OCI-LY1 (cell line): Measurements from ENCODE around the gene EMC10.
A peak's percentile ranks its signal among the peaks of the same experiment; 100 is the strongest.

ENCODE experiments used
- H2AFZ ChIP-seq: fragments of 200-600 bp; sonication (generic), shearing (Covaris generic); 2 replicates; pipeline ENCODE4 v1.6.0; 2014; ENCODE audit warnings: antibody characterized with exemption, mild to moderate bottlenecking, low read length
- H3F3A ChIP-seq: fragments of 200-600 bp; sonication (generic), shearing (Covaris generic); 2 replicates; pipeline ENCODE4 v1.6.0; 2014; ENCODE audit warnings: mild to moderate bottlenecking, antibody characterized with exemption, low read length, moderate library complexity; ENCODE audit not compliant: insufficient read depth
- H3K27ac ChIP-seq: fragments of 200-600 bp; sonication (generic); 2 replicates; pipeline ENCODE4 v1.5.1; 2014; ENCODE audit warnings: low read length, mixed run types, mild to moderate bottlenecking, low read depth; ENCODE audit not compliant: poor library complexity, severe bottlenecking
- H3K27me3 ChIP-seq: fragments of 200-600 bp; sonication (generic); 2 replicates; pipeline ENCODE4 v1.6.0; 2014; ENCODE audit warnings: antibody characterized with exemption, mild to moderate bottlenecking, low read length, moderate library complexity; ENCODE audit not compliant: insufficient read depth
- H3K36me3 ChIP-seq: fragments of 200-600 bp; sonication (generic); 2 replicates; pipeline ENCODE4 v1.6.1; 2014; ENCODE audit warnings: mild to moderate bottlenecking, antibody characterized with exemption, low read length, moderate library complexity, mixed read lengths; ENCODE audit not compliant: insufficient read depth
- H3K4me1 ChIP-seq: fragments of 200-600 bp; sonication (generic); 2 replicates; pipeline ENCODE4 v1.5.1; 2014; ENCODE audit warnings: mild to moderate bottlenecking, low read length, moderate library complexity; ENCODE audit not compliant: insufficient read depth, severe bottlenecking
- H3K4me2 ChIP-seq: fragments of 200-600 bp; sonication (generic), shearing (Covaris generic); 2 replicates; pipeline ENCODE4 v1.6.1; 2014; ENCODE audit warnings: low read length
- H3K4me3 ChIP-seq: fragments of 200-600 bp; sonication (generic); 2 replicates; pipeline ENCODE4 v1.5.1; 2014; ENCODE audit warnings: low read length, low read depth, mild to moderate bottlenecking, mixed read lengths; ENCODE audit not compliant: poor library complexity, severe bottlenecking
- H3K79me2 ChIP-seq: fragments of 200-600 bp; shearing (Covaris generic); 2 replicates; pipeline ENCODE4 v1.6.1; 2016; ENCODE audit warnings: mixed run types, low read length, mixed read lengths; ENCODE audit not compliant: insufficient read depth
- H3K9ac ChIP-seq: fragments of 200-600 bp; sonication (generic), shearing (Covaris generic); 2 replicates; pipeline ENCODE4 v1.6.1; 2014; ENCODE audit warnings: mild to moderate bottlenecking, low read length, mixed read lengths
- H3K9me2 ChIP-seq: fragments of 200-600 bp; sonication (generic), shearing (Covaris generic); 2 replicates; pipeline ENCODE4 v1.6.1; 2014; ENCODE audit warnings: low read depth, mild to moderate bottlenecking, low read length, mixed read lengths
- H3K9me3 ChIP-seq: fragments of 200-600 bp; shearing (Covaris generic); 2 replicates; pipeline ENCODE4 v1.6.1; 2014; ENCODE audit warnings: low read length, mixed read lengths
- H4K20me1 ChIP-seq: fragments of 200-600 bp; sonication (generic), shearing (Covaris generic); 2 replicates; pipeline ENCODE4 v1.6.0; 2016; ENCODE audit warnings: mild to moderate bottlenecking, low read length; ENCODE audit not compliant: insufficient read depth
- EZH2 ChIP-seq: fragments of 200-600 bp; sonication (generic), shearing (Covaris generic); IDR thresholded peaks from 2 replicates; pipeline ENCODE4 v1.8.0; 2017; ENCODE audit warnings: borderline replicate concordance, mixed run types, mild to moderate bottlenecking, antibody characterized with exemption, low read length, moderate library complexity, mixed read lengths
- TF ChIP-seq, protein P1 (sequence below): fragments of 200-600 bp; sonication (generic), shearing (Covaris generic); IDR thresholded peaks from 2 replicates; pipeline ENCODE4 v1.5.1; 2017; ENCODE audit warnings: mild to moderate bottlenecking, antibody characterized with exemption, low read length, moderate library complexity, mixed read lengths

EMC10 gene

DNA sequence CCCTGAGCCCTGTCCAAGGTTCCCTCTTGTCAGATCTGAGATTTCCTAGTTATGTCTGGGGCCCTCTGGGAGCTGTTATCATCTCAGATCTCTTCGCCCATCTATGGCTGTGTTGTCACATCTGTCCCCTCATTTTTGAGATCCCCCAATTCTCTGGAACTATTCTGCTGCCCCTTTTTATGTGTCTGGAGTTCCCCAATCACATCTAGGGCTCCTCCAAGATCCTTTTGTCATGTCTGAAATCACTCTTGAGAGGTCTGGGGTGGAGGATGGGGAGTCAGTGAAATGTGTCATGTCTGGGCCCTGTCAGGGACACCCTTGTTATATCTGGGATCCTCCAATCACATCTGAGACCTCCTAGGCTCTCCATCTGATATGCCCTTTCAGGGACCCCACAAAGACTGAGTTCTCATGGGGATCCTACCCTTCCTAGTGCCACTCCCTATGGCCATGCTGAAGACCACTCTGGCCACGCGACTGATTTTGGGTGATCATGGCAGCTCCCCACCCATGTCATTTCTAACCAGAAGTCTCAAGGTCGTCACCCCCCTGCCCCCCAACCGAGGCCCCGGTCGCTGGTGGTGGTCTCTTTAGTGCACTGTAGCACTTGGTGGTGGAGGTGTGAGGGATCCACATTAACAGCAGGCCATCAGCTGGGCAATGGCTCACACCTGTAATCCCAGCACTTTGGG, 47.4 kb upstream of the EMC10 start:
- Histone ChIP-seq H3K27ac (peak overlapping the region; percentile 88), H3K9ac (no peak overlapping the region; the same call in 1 of the 2 replicates), H3K4me2 (peak overlapping the region; percentile 43; the same call in 1 of the 2 replicates), H2AFZ (no peak overlapping the region), H3K79me2 (no peaks in the 10 kb centered on the region), H3K9me3 (no peaks in the 10 kb centered on the region), H3K27me3 (no peaks in the 10 kb centered on the region), H3K9me2 (no peaks in the 10 kb centered on the region), H4K20me1 (no peaks in the 10 kb centered on the region), H3K36me3 (peaks cover 35% of the 10 kb centered on the region), H3F3A (no peaks in the 10 kb centered on the region; the same call in 1 of the 2 replicates), H3K4me1 (peaks cover 59% of the 10 kb centered on the region), H3K4me3 (no peak overlapping the region)
- no peak for TF ChIP-seq EZH2
- TF ChIP-seq, protein P1, sequence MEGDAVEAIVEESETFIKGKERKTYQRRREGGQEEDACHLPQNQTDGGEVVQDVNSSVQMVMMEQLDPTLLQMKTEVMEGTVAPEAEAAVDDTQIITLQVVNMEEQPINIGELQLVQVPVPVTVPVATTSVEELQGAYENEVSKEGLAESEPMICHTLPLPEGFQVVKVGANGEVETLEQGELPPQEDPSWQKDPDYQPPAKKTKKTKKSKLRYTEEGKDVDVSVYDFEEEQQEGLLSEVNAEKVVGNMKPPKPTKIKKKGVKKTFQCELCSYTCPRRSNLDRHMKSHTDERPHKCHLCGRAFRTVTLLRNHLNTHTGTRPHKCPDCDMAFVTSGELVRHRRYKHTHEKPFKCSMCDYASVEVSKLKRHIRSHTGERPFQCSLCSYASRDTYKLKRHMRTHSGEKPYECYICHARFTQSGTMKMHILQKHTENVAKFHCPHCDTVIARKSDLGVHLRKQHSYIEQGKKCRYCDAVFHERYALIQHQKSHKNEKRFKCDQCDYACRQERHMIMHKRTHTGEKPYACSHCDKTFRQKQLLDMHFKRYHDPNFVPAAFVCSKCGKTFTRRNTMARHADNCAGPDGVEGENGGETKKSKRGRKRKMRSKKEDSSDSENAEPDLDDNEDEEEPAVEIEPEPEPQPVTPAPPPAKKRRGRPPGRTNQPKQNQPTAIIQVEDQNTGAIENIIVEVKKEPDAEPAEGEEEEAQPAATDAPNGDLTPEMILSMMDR, result no peak

- H3K9ac ChIP-seq, result peak overlapping the region; percentile 89
Observed at GRCh38 chr19:50430888-50431342, 45.4 kb upstream of the EMC10 start.

GRCh38 chr19:50431343-50432220, 44.7 kb upstream of the EMC10 start:
- peak overlapping the region; percentile 88 for H3K27ac ChIP-seq
- peak overlapping the region; percentile 89 for H3K9ac ChIP-seq
- H3K36me3 ChIP-seq, result peaks cover 16% of the 10 kb centered on the region; the same call in 1 of the 2 replicates
- no peaks in the 10 kb centered on the region for H4K20me1 ChIP-seq
- H3F3A ChIP-seq, result no peaks in the 10 kb centered on the region; the same call in 1 of the 2 replicates
- no peaks in the 10 kb centered on the region for H3K27me3 ChIP-seq
- no peaks in the 10 kb centered on the region for H3K9me2 ChIP-seq
- peak overlapping the region; percentile 100 for H3K4me2 ChIP-seq
- no peaks in the 10 kb centered on the region for H3K9me3 ChIP-seq
- no peak overlapping the region for H2AFZ ChIP-seq
- TF ChIP-seq EZH2, result no peak
- TF ChIP-seq, protein P1, result no peak
- H3K4me1 ChIP-seq, result peaks cover 70% of the 10 kb centered on the region
- peak overlapping the region; percentile 73 for H3K4me3 ChIP-seq
- no peaks in the 10 kb centered on the region for H3K79me2 ChIP-seq

More at GRCh38 chr19:50430888-50431342, 45.4 kb upstream of the EMC10 start:
- H4K20me1 ChIP-seq, result no peaks in the 10 kb centered on the region
- H3K4me2 ChIP-seq, result peak overlapping the region; percentile 100
- no peaks in the 10 kb centered on the region for H3K79me2 ChIP-seq
- peaks cover 20% of the 10 kb centered on the region; the same call in 1 of the 2 replicates for H3K36me3 ChIP-seq
- H2AFZ ChIP-seq, result no peak overlapping the region
- H3K4me1 ChIP-seq, result peaks cover 70% of the 10 kb centered on the region
- H3K9me3 ChIP-seq, result no peaks in the 10 kb centered on the region
- H3K27me3 ChIP-seq, result no peaks in the 10 kb centered on the region
- H3K9me2 ChIP-seq, result no peaks in the 10 kb centered on the region
- no peaks in the 10 kb centered on the region; the same call in 1 of the 2 replicates for H3F3A ChIP-seq
- TF ChIP-seq, protein P1, result no peak
- TF ChIP-seq EZH2, result no peak
- H3K4me3 ChIP-seq, result peak overlapping the region; percentile 73
- H3K27ac ChIP-seq, result peak overlapping the region; percentile 88
